ENCODE data around the gene SGMS2. TPM values are rescaled to one million over a fixed set of nuclear protein-coding genes. Genes with fewer than 3 reads are reported as not detected.

Gene SGMS2
- total RNA-seq, 2 donors from 2014 or later: 0.50 to 0.62 TPM

DNA sequence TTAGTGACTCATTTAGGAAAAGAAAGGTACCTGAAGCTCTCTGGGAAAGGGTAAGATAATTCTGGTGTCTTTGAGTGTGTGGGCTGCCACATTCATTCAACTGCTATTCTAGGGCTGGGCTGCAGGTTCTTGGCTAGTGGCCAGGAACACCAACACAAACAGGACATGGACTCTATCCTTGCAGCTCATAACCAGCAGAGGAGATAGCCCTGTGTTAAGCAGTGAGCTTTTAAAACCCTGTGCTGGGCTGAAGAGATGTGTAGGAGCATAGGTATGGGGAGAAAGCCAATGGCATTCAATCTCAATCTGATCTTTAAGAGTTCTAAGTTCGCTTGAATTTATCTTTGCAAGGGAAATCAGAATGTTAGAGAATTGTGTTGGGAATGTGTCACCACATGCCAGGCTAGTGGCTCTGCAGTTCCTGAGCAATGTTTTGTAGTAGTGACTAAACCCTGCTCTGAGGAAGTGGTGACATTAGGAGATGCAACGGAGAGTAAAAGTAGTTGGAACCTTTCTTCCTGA, 39.2 kb downstream of the SGMS2 start:
- no peak for DNase-seq (ENCODE audit: low spot score)
- H3K27ac Mint-ChIP-seq: no peak overlapping the region
- H3K9me3 Mint-ChIP-seq: no peaks in the 10 kb centered on the region
- H3K27me3 Mint-ChIP-seq: peaks cover 0 to 3% of the 10 kb centered on the region in 2 donors
- no peak overlapping the region for H3K4me3 Mint-ChIP-seq
- H3K4me1 Mint-ChIP-seq (ENCODE audit: low read depth in 2 of 2): no peaks in the 10 kb centered on the region
- no peaks in the 10 kb centered on the region for H3K36me3 Mint-ChIP-seq
- ATAC-seq: no peak

DNA sequence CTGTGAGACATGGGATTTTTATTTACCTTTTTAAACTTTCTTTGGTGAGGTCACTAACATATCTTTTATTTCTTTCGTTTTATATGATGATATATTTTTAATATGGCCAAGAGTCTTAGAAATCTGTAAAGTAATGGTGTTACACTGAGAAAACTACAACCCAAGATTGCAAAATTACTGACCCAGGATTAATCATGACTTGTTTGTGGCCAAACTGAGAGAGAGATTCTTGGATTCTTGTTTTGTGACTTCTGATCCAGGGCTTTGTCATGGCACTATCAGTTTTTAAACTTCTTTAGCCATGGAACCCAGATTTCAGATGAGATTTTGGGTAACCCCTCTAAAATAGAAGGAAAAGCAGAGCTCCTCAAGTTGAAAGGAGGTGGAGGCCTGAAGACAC, 42.0 kb downstream of the SGMS2 start:
- no peaks in the 10 kb centered on the region for H3K36me3 Mint-ChIP-seq
- no peaks in the 10 kb centered on the region for H3K9me3 Mint-ChIP-seq
- H3K4me1 Mint-ChIP-seq (ENCODE audit: low read depth in 2 of 2): no peaks in the 10 kb centered on the region
- peaks cover 0 to 7% of the 10 kb centered on the region in 2 donors for H3K27me3 Mint-ChIP-seq
- H3K27ac Mint-ChIP-seq: no peak overlapping the region
- H3K4me3 Mint-ChIP-seq: no peak overlapping the region
- ATAC-seq (no peak), DNase-seq (ENCODE audit: low spot score) (no peak)

DNA sequence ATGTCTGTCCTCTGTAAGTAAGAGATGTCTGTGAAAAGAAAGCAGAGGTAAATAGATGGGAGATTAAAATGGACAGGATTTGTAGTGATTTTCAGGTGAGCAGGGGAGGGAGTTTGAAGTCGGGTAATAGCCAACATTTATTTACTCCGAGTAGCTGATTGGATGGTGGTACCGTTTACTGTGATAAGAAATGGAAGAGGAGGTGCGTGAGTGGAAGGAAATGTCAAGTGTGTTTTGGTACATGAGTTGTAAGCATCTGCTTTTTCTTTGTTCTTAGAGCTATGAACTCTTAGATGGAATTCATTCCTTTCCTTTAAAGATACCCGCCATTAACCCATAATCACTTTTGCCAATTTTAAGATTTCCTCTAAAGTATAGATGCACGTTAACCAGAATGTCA, 45.5 kb downstream of the SGMS2 start:
- Mint-ChIP-seq H3K36me3 (no peaks in the 10 kb centered on the region), H3K27ac (no peak overlapping the region), H3K9me3 (no peaks in the 10 kb centered on the region), H3K4me3 (no peak overlapping the region), H3K27me3 (peaks cover 2 to 7% of the 10 kb centered on the region in 2 donors), H3K4me1 (ENCODE audit: low read depth in 2 of 2) (no peaks in the 10 kb centered on the region)
- no peak for DNase-seq (ENCODE audit: low spot score)
- no peak for ATAC-seq

DNA sequence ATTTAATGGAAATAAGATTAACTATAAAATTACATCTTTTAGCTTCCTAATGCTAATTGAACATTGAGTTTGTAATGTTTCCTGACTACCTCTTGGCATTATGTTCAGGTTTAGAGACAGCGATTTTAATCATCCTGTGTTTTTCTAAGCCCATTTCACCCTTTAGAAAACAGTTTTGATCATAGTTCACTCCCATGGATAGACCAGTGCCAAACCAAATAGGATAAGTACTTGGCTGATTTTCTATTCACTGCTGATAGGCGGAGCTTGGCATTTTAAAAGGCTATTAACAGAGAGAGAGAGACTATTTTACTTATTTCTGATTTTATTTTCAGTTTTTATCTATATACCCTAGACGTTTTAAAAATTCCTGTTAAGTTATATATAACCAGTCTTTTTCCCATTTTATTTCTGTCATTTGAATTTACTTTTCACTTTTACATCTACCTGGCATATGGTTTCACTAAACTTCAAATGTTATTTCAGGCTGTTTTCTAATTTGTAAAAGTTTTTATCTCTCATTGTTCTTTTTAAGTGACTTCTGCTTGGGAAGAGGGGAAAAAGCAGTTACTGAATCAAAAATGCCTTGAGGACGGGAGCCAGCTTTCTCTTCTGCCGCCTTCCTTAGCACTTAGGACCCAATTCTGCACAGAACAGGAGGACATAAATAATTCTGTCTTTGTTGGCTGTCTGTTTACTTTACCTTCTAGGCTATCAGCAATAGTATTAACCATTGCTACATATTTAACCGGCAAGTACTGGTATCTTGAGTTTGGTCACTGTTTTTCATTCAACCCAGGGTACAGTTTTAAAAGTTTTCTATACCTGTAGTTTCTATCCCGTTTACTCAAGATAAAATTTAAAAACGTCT, 46.4 kb downstream of the SGMS2 start:
- H3K27ac Mint-ChIP-seq: no peak overlapping the region
- H3K4me1 Mint-ChIP-seq (ENCODE audit: low read depth in 2 of 2): no peaks in the 10 kb centered on the region
- no peaks in the 10 kb centered on the region for H3K36me3 Mint-ChIP-seq
- no peak for DNase-seq (ENCODE audit: low spot score)
- no peak overlapping the region for H3K4me3 Mint-ChIP-seq
- no peak for ATAC-seq
- H3K9me3 Mint-ChIP-seq: no peaks in the 10 kb centered on the region
- peaks cover 3 to 7% of the 10 kb centered on the region in 2 donors for H3K27me3 Mint-ChIP-seq

DNA sequence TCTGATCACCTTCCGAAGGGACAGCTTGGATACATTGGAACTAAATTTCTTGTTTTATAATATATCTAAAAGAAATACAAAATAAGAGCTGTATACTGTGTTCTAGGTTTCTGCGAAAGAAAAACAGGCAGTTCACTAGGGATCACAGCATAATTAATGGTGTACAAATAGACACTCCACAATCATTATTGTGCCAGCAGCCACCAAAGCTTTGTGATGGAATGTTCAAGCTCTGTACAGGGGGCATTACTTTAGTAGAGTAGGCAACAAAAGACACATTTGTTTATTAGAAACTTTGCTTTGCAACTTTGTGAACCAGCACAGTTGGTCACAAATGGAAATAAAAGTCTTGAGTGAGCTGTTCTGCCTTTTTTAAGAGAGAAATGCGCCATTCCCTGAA, 49.3 kb downstream of the SGMS2 start:
- Mint-ChIP-seq H3K4me3 (no peak overlapping the region), H3K36me3 (no peaks in the 10 kb centered on the region), H3K27me3 (peaks cover 3 to 13% of the 10 kb centered on the region in 2 donors), H3K4me1 (ENCODE audit: low read depth in 2 of 2) (no peaks in the 10 kb centered on the region), H3K9me3 (no peaks in the 10 kb centered on the region), H3K27ac (no peak overlapping the region)
- no peak for ATAC-seq
- DNase-seq (ENCODE audit: low spot score): no peak

DNA sequence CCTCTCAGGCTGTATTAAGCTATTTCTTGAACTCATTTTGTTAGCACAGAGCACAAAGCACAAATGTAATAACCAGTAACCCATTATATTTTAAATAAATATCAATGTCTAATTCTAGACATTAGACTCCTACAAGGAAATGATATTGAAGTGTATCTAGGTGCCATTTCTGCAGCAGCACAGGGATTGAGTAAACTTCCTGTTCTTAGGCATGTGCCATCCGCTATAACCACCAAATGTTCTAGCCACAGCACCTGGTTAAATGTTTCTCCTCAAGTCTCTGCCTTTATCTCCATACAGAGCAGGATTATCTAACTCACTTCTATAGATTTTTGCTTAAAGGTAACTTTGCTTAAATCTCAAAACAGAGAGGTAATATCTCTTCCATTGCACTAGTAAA, 51.4 kb downstream of the SGMS2 start:
- Mint-ChIP-seq H3K4me1 (ENCODE audit: low read depth in 2 of 2) (no peaks in the 10 kb centered on the region), H3K27ac (no peak overlapping the region), H3K9me3 (no peaks in the 10 kb centered on the region), H3K4me3 (no peak overlapping the region), H3K36me3 (no peaks in the 10 kb centered on the region), H3K27me3 (peaks cover 3 to 13% of the 10 kb centered on the region in 2 donors)
- DNase-seq (ENCODE audit: low spot score): no peak
- ATAC-seq: no peak

DNA sequence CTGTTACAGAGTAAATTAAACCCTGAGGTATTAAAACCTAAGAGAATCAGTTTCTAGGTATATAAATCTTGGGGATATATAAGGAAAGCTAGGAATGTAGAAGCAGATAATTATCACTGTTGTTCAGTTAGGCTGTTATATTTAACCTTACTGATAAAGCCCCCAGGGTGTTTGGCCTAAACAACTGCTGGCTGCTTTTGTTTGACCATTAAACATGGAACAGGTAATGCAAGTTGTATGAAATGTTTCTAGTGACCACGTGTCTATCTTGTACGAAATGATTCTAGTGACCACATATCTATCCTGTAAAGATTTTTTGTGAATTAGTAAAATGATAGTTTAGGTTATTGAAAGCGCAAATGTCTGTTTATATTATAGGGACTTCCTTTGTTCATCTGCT, 52.6 kb downstream of the SGMS2 start:
- Mint-ChIP-seq H3K9me3 (no peaks in the 10 kb centered on the region), H3K4me3 (no peak overlapping the region), H3K4me1 (ENCODE audit: low read depth in 2 of 2) (no peaks in the 10 kb centered on the region), H3K27me3 (peaks cover 9 to 25% of the 10 kb centered on the region in 2 donors), H3K27ac (no peak overlapping the region), H3K36me3 (no peaks in the 10 kb centered on the region)
- DNase-seq (ENCODE audit: low spot score): no peak
- no peak for ATAC-seq

DNA sequence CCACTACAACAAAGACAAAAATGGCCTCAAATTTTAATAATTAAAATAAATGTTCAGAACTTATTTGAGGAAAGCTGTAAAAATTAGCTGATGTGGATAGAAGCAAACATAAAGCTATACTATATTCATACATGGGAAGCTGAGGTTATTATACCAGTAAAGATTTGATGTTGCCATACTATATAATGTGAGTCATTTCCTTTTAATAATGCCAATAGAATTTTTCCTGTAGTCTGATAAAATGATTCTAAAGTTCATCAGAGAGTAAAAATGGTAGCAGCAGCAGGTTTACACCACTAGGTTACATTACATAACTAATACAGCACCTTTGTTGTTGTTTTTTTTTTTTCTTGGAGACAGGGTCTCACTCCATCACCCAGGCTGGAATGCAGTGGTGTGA, 61.1 kb downstream of the SGMS2 start:
- H3K27ac Mint-ChIP-seq: no peak overlapping the region
- peaks cover 6 to 25% of the 10 kb centered on the region in 2 donors for H3K27me3 Mint-ChIP-seq
- DNase-seq (ENCODE audit: low spot score) (no peak), ATAC-seq (no peak)
- H3K4me3 Mint-ChIP-seq: no peak overlapping the region
- H3K36me3 Mint-ChIP-seq: no peaks in the 10 kb centered on the region
- H3K4me1 Mint-ChIP-seq (ENCODE audit: low read depth in 2 of 2): no peaks in the 10 kb centered on the region
- H3K9me3 Mint-ChIP-seq: no peaks in the 10 kb centered on the region

DNA sequence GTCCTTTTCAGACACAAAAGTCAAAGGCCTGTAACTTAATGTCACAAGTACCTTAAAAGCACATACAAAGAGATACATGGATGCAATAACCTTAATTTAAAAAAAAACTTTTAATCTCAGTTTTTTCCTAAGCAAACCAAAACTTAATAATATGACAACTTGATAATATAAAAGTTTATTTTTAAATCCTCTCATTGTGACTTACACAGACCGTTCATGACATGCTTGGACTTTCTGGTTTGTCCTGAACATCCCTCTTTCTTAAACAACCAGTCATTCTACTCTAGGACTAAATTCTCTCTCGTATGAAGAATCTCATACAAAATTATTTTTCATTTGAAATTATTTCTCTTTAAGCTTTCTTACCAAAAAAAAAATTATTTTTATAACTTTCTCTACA, 63.5 kb downstream of the SGMS2 start:
- Mint-ChIP-seq H3K4me3 (no peak overlapping the region), H3K9me3 (no peaks in the 10 kb centered on the region), H3K36me3 (no peaks in the 10 kb centered on the region), H3K27ac (no peak overlapping the region), H3K27me3 (peaks cover 3 to 13% of the 10 kb centered on the region in 2 donors), H3K4me1 (ENCODE audit: low read depth in 2 of 2) (no peaks in the 10 kb centered on the region)
- DNase-seq (ENCODE audit: low spot score) (no peak), ATAC-seq (no peak)

DNA sequence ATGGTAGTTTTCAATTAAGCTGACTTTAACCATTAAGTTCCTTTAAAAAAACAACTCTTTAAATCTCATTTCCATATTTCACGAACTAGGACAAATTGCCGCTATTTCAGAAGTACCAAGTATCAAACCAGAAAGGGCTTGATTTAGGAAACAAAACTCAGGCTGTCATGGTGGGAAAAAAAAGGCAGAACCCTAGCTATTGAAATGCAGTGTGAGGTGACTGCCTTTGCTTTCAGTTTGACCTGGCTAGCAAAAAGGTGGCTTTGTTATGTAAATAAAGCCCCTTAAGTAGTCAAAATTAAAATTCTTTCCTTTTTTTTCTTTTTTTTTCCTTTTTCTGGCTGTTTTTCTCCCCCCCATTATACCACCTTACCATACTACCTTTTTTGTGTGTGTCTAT, 66.0 kb downstream of the SGMS2 start:
- no peaks in the 10 kb centered on the region for H3K9me3 Mint-ChIP-seq
- H3K27ac Mint-ChIP-seq: no peak overlapping the region

DNA sequence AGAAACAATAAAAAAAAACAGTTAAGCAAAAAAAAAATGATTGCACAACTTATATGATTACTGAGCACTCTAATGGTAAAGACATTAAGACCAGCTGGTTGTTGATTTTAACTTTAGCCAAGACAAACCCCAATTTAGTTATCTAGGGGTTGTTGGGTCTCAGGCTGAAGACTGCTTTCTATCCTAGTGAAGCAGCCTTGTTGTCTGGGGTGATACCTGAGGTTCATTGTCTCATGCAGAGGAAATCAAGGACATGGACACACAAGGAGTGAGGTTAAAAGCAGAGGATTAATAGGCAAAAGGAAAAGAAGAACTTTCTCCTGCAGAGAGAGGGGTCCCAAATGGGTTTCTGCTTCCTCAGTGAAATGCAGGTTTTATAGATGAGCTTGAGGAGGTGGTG, 66.6 kb downstream of the SGMS2 start:
- Mint-ChIP-seq H3K27ac (no peak overlapping the region), H3K4me3 (no peak overlapping the region), H3K36me3 (no peaks in the 10 kb centered on the region), H3K27me3 (peaks cover 7 to 8% of the 10 kb centered on the region in 2 donors), H3K9me3 (no peaks in the 10 kb centered on the region), H3K4me1 (ENCODE audit: low read depth in 2 of 2) (no peaks in the 10 kb centered on the region)
- DNase-seq (ENCODE audit: low spot score) (no peak), ATAC-seq (no peak)

More for the DNA sequence above, 66.0 kb downstream of the SGMS2 start:
- Mint-ChIP-seq H3K4me3 (no peak overlapping the region), H3K27me3 (peaks cover 7 to 8% of the 10 kb centered on the region in 2 donors), H3K36me3 (no peaks in the 10 kb centered on the region), H3K4me1 (ENCODE audit: low read depth in 2 of 2) (no peaks in the 10 kb centered on the region)
- no peak for DNase-seq (ENCODE audit: low spot score)
- no peak for ATAC-seq

DNA sequence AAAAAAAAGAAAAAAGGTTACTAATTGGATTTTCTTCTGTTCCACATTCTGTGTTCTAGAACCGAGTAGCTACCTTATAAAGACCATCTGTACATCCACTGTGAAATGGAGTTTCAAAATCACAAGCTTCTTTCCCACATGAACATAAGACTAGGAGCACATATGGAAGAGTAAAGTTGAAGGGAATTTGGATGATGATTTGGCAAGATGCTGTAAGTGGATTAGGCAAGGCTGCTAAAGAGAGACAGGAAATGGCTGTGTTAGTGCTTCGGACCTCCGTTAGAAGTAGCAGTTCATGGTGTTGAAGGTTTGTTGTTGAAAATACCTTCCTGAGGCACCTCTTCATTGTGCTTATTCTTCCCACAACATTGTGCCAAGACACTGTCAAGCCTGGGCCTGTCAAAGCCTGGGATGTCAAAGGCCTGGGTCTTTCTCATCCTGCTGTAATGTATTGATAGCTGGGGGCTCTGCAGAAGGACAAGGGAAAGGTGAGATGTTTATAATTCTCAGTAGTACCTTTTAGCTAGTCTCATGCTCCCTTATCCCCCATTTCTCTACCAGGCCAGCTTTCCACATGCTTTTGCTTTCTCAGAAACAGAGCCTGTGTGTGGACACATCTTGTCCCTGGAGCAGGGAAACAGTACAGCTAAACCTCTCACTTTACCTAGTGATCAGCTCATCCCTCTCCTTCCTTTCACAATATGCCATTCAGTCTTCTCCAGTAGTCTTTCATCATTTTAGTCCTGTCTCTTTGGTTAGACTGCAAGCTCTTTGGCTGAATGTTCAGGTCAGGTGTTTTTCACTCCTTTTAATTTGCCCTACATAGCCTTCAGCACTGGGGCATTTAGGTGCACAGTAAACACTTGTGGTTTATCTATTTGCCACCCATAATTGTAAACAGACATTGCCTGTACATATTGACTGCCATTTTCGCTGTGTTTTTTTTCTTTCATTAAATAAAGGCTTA, 68.7 kb downstream of the SGMS2 start:
- H3K27ac Mint-ChIP-seq: no peak overlapping the region
- H3K9me3 Mint-ChIP-seq: no peaks in the 10 kb centered on the region
- ATAC-seq: no peak
- no peaks in the 10 kb centered on the region for H3K36me3 Mint-ChIP-seq
- DNase-seq (ENCODE audit: low spot score): no peak
- peaks cover 7 to 8% of the 10 kb centered on the region in 2 donors for H3K27me3 Mint-ChIP-seq
- H3K4me1 Mint-ChIP-seq (ENCODE audit: low read depth in 2 of 2): no peaks in the 10 kb centered on the region
- H3K4me3 Mint-ChIP-seq: no peak overlapping the region

DNA sequence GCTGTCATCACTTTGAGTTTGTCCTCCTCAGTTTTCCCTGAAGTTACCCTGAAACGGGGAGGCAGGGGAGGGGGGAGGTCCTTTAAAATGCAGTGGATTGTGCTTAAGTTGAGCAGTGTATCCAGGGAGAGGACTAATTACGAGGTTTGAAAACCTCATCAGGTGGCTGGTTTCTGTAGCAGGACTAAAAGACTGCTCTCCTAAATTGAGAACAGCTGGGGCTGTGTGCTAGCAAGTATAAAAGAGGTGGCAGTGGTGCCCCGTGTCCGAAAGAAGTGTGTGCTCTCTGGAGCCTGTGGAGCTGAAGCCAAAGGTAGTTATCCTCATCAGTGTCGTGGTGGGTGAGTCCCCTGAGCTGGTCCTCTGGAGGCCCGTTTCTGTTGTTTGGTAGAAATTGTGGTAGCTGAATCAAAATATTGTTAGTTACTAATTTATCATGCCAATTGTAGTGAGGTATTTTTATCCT, 69.4 kb downstream of the SGMS2 start:
- ATAC-seq (no peak), DNase-seq (ENCODE audit: low spot score) (no peak)
- Mint-ChIP-seq H3K4me1 (ENCODE audit: low read depth in 2 of 2) (no peaks in the 10 kb centered on the region), H3K36me3 (no peaks in the 10 kb centered on the region), H3K9me3 (no peaks in the 10 kb centered on the region), H3K4me3 (no peak overlapping the region), H3K27ac (no peak overlapping the region), H3K27me3 (peaks cover 7 to 8% of the 10 kb centered on the region in 2 donors)
